H1 (cell line): ENCODE results near the gene TAF4. TPM values are rescaled to one million over a fixed set of nuclear protein-coding genes. Genes with fewer than 3 reads are reported as not detected.

Source experiments
- CTCF ChIA-PET: fragments of 300-600 bp; sonication (Branson Sonifier 250); formaldehyde crosslinking; loops from one replicate; lab custom pipeline; 2021; ENCODE audit not compliant: partially characterized antibody; lab: Charles Lee
- POLR2A ChIA-PET: fragments of 300-600 bp; sonication (Branson Sonifier 250); formaldehyde crosslinking; loops from one replicate; lab custom pipeline; 2021; ENCODE audit warnings: inconsistent platforms; ENCODE audit not compliant: partially characterized antibody; lab: Charles Lee
- DNase-seq, 2 experiments: peaks; one replicate each; pipeline versions ENCODE4 v3.0.0 to v3.0.0-alpha.2; 2010 to 2022; ENCODE audit warnings: low spot score in 2 of 2, low read depth in 1 of 2, mixed read lengths in 1 of 2
- FAIRE-seq: peaks from 2 replicates; lab custom pipeline; 2011; peaks lifted over from hg19 to GRCh38; lab: Jason Lieb, UNC
- H2AFZ ChIP-seq: 2 replicates; pipeline ENCODE4 v1.8.1; 2012; ENCODE audit warnings: low read length, inconsistent platforms
- H2AK5ac ChIP-seq: 2 replicates; pipeline ENCODE4 v1.6.1; 2013; ENCODE audit warnings: low read depth, low read length
- H2BK120ac ChIP-seq: replicated peaks from 2 replicates; pipeline ENCODE3; 2013; ENCODE audit warnings: low read depth, low read length, inconsistent platforms
- H2BK12ac ChIP-seq: 2 replicates; pipeline ENCODE4 v1.6.1; 2013; ENCODE audit warnings: low read depth, low read length
- H2BK15ac ChIP-seq: 2 replicates; pipeline ENCODE4 v1.6.1; 2013; ENCODE audit warnings: low read length
- H2BK20ac ChIP-seq: 2 replicates; pipeline ENCODE4 v1.6.1; 2013; ENCODE audit warnings: low read length
- H2BK5ac ChIP-seq: 2 replicates; pipeline ENCODE4 v1.6.1; 2013; ENCODE audit warnings: low read depth, low read length
- H3K14ac ChIP-seq: 2 replicates; pipeline ENCODE4 v1.6.1; 2013; ENCODE audit warnings: inconsistent platforms; ENCODE audit not compliant: insufficient read length
- H3K18ac ChIP-seq: 2 replicates; pipeline ENCODE4 v1.6.1; 2013; ENCODE audit warnings: low read length; ENCODE audit errors: extremely low read depth
- H3K23ac ChIP-seq: 2 replicates; pipeline ENCODE4 v1.6.1; 2013; ENCODE audit warnings: inconsistent platforms; ENCODE audit not compliant: insufficient read length
- H3K23me2 ChIP-seq: 2 replicates; pipeline ENCODE4 v1.6.1; 2013; ENCODE audit warnings: low read depth, low read length
- H3K27ac ChIP-seq: 2 replicates; pipeline ENCODE4 v1.6.1; 2011; ENCODE audit warnings: low read depth, low read length, inconsistent platforms
- H3K27me3 ChIP-seq, 4 experiments: replicated peaks in 1 of 4; 1 replicate in 1 of 4; 2 replicates in 3 of 4; pipeline versions ENCODE4 v1.6.1 to v1.8.1; 2011 to 2013; ENCODE audit warnings: low read length in 3 of 4, mild to moderate bottlenecking in 3 of 4, inconsistent platforms in 2 of 4, mixed read lengths in 2 of 4, moderate library complexity in 1 of 4; ENCODE audit not compliant: control insufficient read depth in 3 of 4, insufficient read depth in 3 of 4; ENCODE audit errors: extremely low read depth in 1 of 4
- H3K36me3 ChIP-seq, 4 experiments: 2 replicates each; pipeline versions ENCODE4 v1.6.1 to v1.8.1; 2011 to 2013; ENCODE audit warnings: mild to moderate bottlenecking in 4 of 4, low read length in 3 of 4, moderate library complexity in 2 of 4, control low read depth in 1 of 4, inconsistent platforms in 1 of 4; ENCODE audit not compliant: insufficient read depth in 4 of 4, control insufficient read depth in 2 of 4
- H3K4ac ChIP-seq: replicated peaks from 2 replicates; pipeline ENCODE3; 2013; ENCODE audit warnings: low read length, low read depth, mixed read lengths, inconsistent platforms; ENCODE audit not compliant: insufficient read length
- H3K4me1 ChIP-seq, 4 experiments: replicated peaks in 1 of 4; 1 replicate in 1 of 4; 2 replicates in 3 of 4; pipeline versions ENCODE4 v1.6.1 to v1.8.1; 2011 to 2013; ENCODE audit warnings: low read length in 3 of 4, inconsistent platforms in 2 of 4, mixed read lengths in 1 of 4; ENCODE audit not compliant: insufficient read depth in 4 of 4, control insufficient read depth in 3 of 4
- H3K4me2 ChIP-seq, 2 experiments: 2 replicates each; pipeline versions ENCODE4 v1.6.1 to v1.8.1; 2011 to 2013; ENCODE audit warnings: low read depth in 2 of 2, low read length in 2 of 2, control low read depth in 1 of 2, inconsistent platforms in 1 of 2, mild to moderate bottlenecking in 1 of 2; ENCODE audit not compliant: insufficient read depth in 1 of 2
- H3K4me3 ChIP-seq, 4 experiments: fragments of 200-600, 300-600 bp in 1 of 4; sonication (generic), shearing (Covaris generic), sonication (Bioruptor Twin) in 1 of 4; 2 replicates each; pipeline versions ENCODE4 v1.5.1 to v1.8.1; 2011 to 2016; ENCODE audit warnings: low read length in 4 of 4, low read depth in 3 of 4, control low read depth in 2 of 4, inconsistent platforms in 2 of 4, mild to moderate bottlenecking in 2 of 4, mixed read lengths in 1 of 4, moderate library complexity in 1 of 4; ENCODE audit not compliant: insufficient read depth in 2 of 4; ENCODE audit errors: extremely low read depth in 1 of 4
- H3K56ac ChIP-seq: replicated peaks from 2 replicates; pipeline ENCODE3; 2013; ENCODE audit warnings: low read depth, mild to moderate bottlenecking, mixed read lengths, low read length, inconsistent platforms; ENCODE audit not compliant: insufficient read length
- H3K79me1 ChIP-seq: 2 replicates; pipeline ENCODE4 v1.6.1; 2013; ENCODE audit warnings: low read depth, low read length, control low read depth
- H3K79me2 ChIP-seq, 2 experiments: 2 replicates each; pipeline versions ENCODE4 v1.6.1 to v1.8.1; 2012 to 2013; ENCODE audit warnings: low read length in 2 of 2, mild to moderate bottlenecking in 2 of 2, inconsistent platforms in 1 of 2; ENCODE audit not compliant: insufficient read depth in 2 of 2, control insufficient read depth in 1 of 2
- H3K9ac ChIP-seq, 4 experiments: replicated peaks in 1 of 4; 1 replicate in 1 of 4; 2 replicates in 3 of 4; pipeline versions ENCODE4 v1.6.1 to v1.8.1; 2011 to 2013; ENCODE audit warnings: low read depth in 3 of 4, low read length in 3 of 4, control low read depth in 2 of 4, mild to moderate bottlenecking in 2 of 4, moderate library complexity in 2 of 4, inconsistent platforms in 1 of 4; ENCODE audit errors: extremely low read depth in 1 of 4
- H3K9me3 ChIP-seq, 2 experiments: 2 replicates each; pipeline versions ENCODE4 v1.6.1 to v1.8.1; 2012 to 2013; ENCODE audit warnings: mild to moderate bottlenecking in 2 of 2, moderate library complexity in 2 of 2, control low read depth in 1 of 2, inconsistent platforms in 1 of 2, low read depth in 1 of 2, low read length in 1 of 2, mixed read lengths in 1 of 2; ENCODE audit not compliant: insufficient read depth in 2 of 2
- H4K20me1 ChIP-seq, 2 experiments: replicated peaks in 1 of 2; 2 replicates each; pipeline versions ENCODE3 to v1.8.1; 2011 to 2013; ENCODE audit warnings: inconsistent platforms in 2 of 2, low read length in 2 of 2, mild to moderate bottlenecking in 1 of 2; ENCODE audit not compliant: insufficient read depth in 2 of 2, control insufficient read depth in 1 of 2
- H4K5ac ChIP-seq: 2 replicates; pipeline ENCODE4 v1.6.1; 2013; ENCODE audit warnings: low read length, low read depth, mixed read lengths, inconsistent platforms; ENCODE audit not compliant: insufficient read length
- H4K8ac ChIP-seq: 2 replicates; pipeline ENCODE4 v1.8.0; 2013; ENCODE audit warnings: mild to moderate bottlenecking, moderate library complexity, low read length, inconsistent platforms; ENCODE audit not compliant: insufficient read depth; ENCODE audit errors: extremely low read depth
- H4K91ac ChIP-seq: replicated peaks from 2 replicates; pipeline ENCODE3; 2013; ENCODE audit warnings: low read length, mixed read lengths, inconsistent platforms; ENCODE audit not compliant: insufficient read length
- ATF2 ChIP-seq: IDR thresholded peaks from 2 replicates; pipeline ENCODE4 v1.6.1; 2012; ENCODE audit warnings: low read length, inconsistent platforms
- CHD1 ChIP-seq: IDR thresholded peaks from 2 replicates; pipeline ENCODE4 v1.6.1; 2012; ENCODE audit warnings: low read depth, low read length, improper control_type of control experiment
- CTBP2 ChIP-seq: IDR thresholded peaks from 2 replicates; pipeline ENCODE4 v1.7.0; 2011; ENCODE audit warnings: borderline replicate concordance, mild to moderate bottlenecking, moderate library complexity, mixed read lengths, low read length; ENCODE audit not compliant: insufficient read depth, insufficient read length
- EGR1 ChIP-seq: IDR thresholded peaks from 2 replicates; pipeline ENCODE4 v1.6.1; 2011; ENCODE audit warnings: low read depth, low read length, borderline replicate concordance
- EP300 ChIP-seq, 2 experiments: IDR thresholded peaks; 1 replicate in 1 of 2; 2 replicates in 1 of 2; pipeline ENCODE4 v1.6.1; 2011 to 2012; ENCODE audit warnings: low read depth in 2 of 2, low read length in 2 of 2, mild to moderate bottlenecking in 2 of 2, borderline replicate concordance in 1 of 2, inconsistent platforms in 1 of 2, moderate library complexity in 1 of 2
- HDAC6 ChIP-seq: IDR thresholded peaks from one replicate; pipeline ENCODE4 v1.7.1; 2012; ENCODE audit warnings: low read depth, mild to moderate bottlenecking, inconsistent platforms, low read length, moderate library complexity
- JUN ChIP-seq: IDR thresholded peaks from 2 replicates; pipeline ENCODE4 v1.6.1; 2011; ENCODE audit warnings: low read depth, mild to moderate bottlenecking, improper control_type of control experiment, low read length
- KDM5A ChIP-seq: fragments of 200-600 bp; IDR thresholded peaks from 2 replicates; pipeline ENCODE4 v1.7.1; 2012; ENCODE audit warnings: mild to moderate bottlenecking, low read length, inconsistent platforms, mixed read lengths
- POLR2AphosphoS5 ChIP-seq: IDR thresholded peaks from 2 replicates; pipeline ENCODE4 v1.6.1; 2011; ENCODE audit warnings: low read depth, low read length
- POU5F1 ChIP-seq: IDR thresholded peaks from 2 replicates; pipeline ENCODE4 v1.6.1; 2011; ENCODE audit warnings: low read depth, mild to moderate bottlenecking, low read length, moderate library complexity
- TAF1 ChIP-seq: IDR thresholded peaks from 2 replicates; pipeline ENCODE4 v1.6.1; 2011; ENCODE audit warnings: mild to moderate bottlenecking, low read depth, low read length
- TAF7 ChIP-seq: optimal IDR thresholded peaks from 2 replicates; pipeline ENCODE3; 2011; ENCODE audit warnings: low read depth, mild to moderate bottlenecking, inconsistent platforms, low read length, moderate library complexity, borderline replicate concordance
- WGBS, 2 experiments: shearing (Covaris generic) in 1 of 2; methylation state at CpG; one replicate each; pipeline versions ENCODE4 v1.1.6 to v1.1.7; 2013 to 2015; ENCODE audit warnings: low lambda C conversion rate in 2 of 2, mixed read lengths in 2 of 2, inconsistent platforms in 1 of 2, low coverage in 1 of 2, missing lambda C conversion rate in 1 of 2; ENCODE audit not compliant: insufficient replicate concordance in 2 of 2, insufficient coverage in 1 of 2, insufficient read length in 1 of 2; ENCODE audit errors: extremely low coverage in 1 of 2, missing lambda C conversion rate in 1 of 2; 5-methylcytosine and 5-hydroxymethylcytosine counted together
- polyA plus RNA-seq, 7 experiments: library from polyadenylated mRNA; depleted of rRNA in 3 of 7; stranded (reverse) in 5 of 7; unstranded in 2 of 7; fragments of >200 nt in 5 of 7; fragments of 200-250 nt in 2 of 7; gene quantifications; 1 replicate in 5 of 7; 2 replicates in 1 of 7; 4 replicates in 1 of 7; pipeline versions ENCODE4 v1.2.1 to v1.2.3, GENCODE V29; 2011 to 2013; ENCODE audit warnings: missing spikeins in 2 of 7, mixed read lengths in 2 of 7
- total RNA-seq: library from RNA; stranded (reverse); fragmentation: NEBNext Ultra II Directional; extraction: Animal tissue kit (Norgen Biotek cat#: 25700); gene quantifications from 2 replicates; pipeline ENCODE4 v1.2.1, GENCODE V29; 2021

The TAF4 gene
- total and polyA plus RNA-seq, 2 of the 8 experiments (the other 6 are each of a cell fraction or from before 2014, with no cell fraction given) = 16.0 to 30.1 TPM

DNA sequence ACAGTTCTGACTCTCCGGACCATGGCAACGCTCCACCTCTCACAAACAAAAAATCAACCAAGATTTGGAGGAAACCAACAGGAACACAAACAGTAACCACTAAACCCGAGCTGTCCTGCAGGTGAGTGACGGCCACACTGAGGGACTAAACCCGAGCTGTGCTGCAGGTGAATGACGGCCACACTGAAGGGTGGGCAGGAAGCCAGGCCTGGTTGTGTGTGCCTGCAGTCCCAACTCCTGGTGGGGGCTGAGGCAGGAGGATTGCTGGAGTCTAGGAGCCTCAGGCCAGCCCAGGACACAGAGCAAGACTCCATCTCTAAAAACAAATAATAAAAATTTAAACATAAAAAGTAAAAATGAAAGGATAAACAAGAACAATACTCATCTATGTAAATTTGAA lies 80.6 kb downstream of the TAF4 start:
- Histone ChIP-seq H3K23ac (no peak overlapping the region), H3K36me3 (peaks cover 0 to 14% (median 4%) of the 10 kb centered on the region in 4 experiments; a peak in 4 of 8 replicates), H3K79me1 (peaks cover 5% of the 10 kb centered on the region; the same call in 1 of the 2 replicates), H3K4me2 (no peak overlapping the region), H3K14ac (no peak overlapping the region), H3K9me3 (peaks cover 0 to 2% of the 10 kb centered on the region in 2 experiments; a peak in 1 of 4 replicates), H2BK5ac (no peak overlapping the region), H4K91ac (no peak overlapping the region), H2BK20ac (no peak overlapping the region), H3K79me2 (peaks cover 0 to 2% of the 10 kb centered on the region in 2 experiments; a peak in 2 of 4 replicates), H2AK5ac (no peak overlapping the region), H3K4me3 (no peak overlapping the region), H2AFZ (no peak overlapping the region), H2BK120ac (no peak overlapping the region), H3K18ac (no peak overlapping the region), H4K20me1 (peaks cover 0 to 11% of the 10 kb centered on the region in 2 experiments), H3K23me2 (peaks cover 11% of the 10 kb centered on the region; the same call in 1 of the 2 replicates), H3K56ac (no peak overlapping the region), H3K4me1 (no peaks in the 10 kb centered on the region; a peak in 1 of 7 replicates), H3K9ac (no peak overlapping the region), H3K27ac (no peak overlapping the region), H2BK12ac (no peak overlapping the region), H3K4ac (no peak overlapping the region), H2BK15ac (no peak overlapping the region), H3K27me3 (no peaks in the 10 kb centered on the region; a peak in 1 of 7 replicates), H4K8ac (no peak overlapping the region), H4K5ac (no peak overlapping the region)
- CTCF ChIA-PET = interaction anchor here (1.1 kb wide), 1 partner anchor 171 kb away, joined by 3 read pairs; no protein-coding TSS in a partner anchor
- 91% methylated on average over 6 of the region's 6 CpGs; no CpG with 5 or more reads in 1 of the 2 experiments for WGBS, 2 experiments
- DNase-seq = no peak
- no peak for FAIRE-seq
- POLR2A ChIA-PET = interaction anchor here (0.6 to 0.7 kb wide), 2 partner anchors 154 to 752 kb away, joined by 3 read pairs; no protein-coding TSS in a partner anchor
- TF ChIP-seq EP300 (IDR thresholded peaks at IDR 0.05; ENCODE audit: borderline replicate concordance in 1 of 2, low read depth in 2 of 2, low read length in 2 of 2) (no peak), KDM5A (no peak), TAF1 (no peak), JUN (no peak), ATF2 (no peak), CHD1 (no peak), TAF7 (no peak), POU5F1 (no peak), EGR1 (no peak), HDAC6 (no peak), POLR2AphosphoS5 (no peak), CTBP2 (no peak)
